ENCODE data around the gene SPTBN1. TPM values are rescaled to one million over a fixed set of nuclear protein-coding genes. Genes with fewer than 3 reads are reported as not detected.

SPTBN1 gene
- total and polyA plus RNA-seq, 9 of the 15 experiments (the other 6 are each of a cell fraction or from before 2014, with no cell fraction given) = 8.9 to 66.8 (median 31.4) TPM

DNA sequence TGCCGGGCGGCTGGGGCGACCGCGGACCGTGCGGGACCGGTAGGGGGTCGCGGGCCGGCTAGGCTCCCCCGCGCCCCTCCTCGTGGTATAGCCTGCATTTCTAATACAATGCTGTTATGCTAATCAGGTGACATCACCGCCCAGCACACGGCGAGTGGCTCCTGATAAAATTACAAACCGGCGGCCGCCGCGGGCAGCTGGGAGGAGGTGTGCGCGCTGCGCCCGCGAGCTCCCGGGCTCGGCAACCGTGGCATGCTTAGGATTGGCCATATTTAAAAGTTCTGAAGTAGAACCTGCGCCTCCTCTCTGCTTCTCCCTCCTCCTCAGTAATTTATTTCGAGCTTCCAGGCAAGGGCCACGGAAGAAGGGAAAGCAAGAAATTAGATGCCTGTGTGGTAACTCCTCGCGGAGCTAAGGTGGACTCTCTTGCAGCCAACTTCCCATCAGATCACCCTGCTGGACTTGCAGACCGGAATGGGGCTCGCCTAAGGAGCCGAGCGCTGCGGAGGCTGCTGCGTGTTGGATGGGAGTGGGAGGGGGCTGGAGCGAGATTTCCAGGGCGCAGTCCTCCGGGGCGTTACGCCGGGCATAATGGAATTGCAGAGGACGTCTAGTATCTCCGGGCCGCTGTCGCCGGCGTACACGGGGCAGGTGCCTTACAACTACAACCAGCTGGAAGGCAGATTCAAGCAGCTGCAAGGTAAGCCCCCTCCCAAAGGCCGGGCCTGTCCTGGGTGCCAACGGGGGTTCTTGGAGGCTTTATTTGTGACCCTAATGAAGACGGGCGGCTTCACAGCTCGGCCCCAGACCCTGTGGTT, 102.3 kb downstream of the SPTBN1 start (continued):
- TF ChIP-seq ARID4B (CRISPR knock-in tag; IDR thresholded peaks at IDR 0.05) (peak; percentile 54; the same call in 1 of the 2 replicates), TAF9B (IDR thresholded peaks at IDR 0.05; ENCODE audit: partially characterized antibody) (peak; percentile 36), NCOA1 (IDR thresholded peaks at IDR 0.05; ENCODE audit: low read depth) (0 out of 2 replicates have a peak, but pooled peaks have one; percentile 15), CHD2 (IDR thresholded peaks at IDR 0.05; ENCODE audit: low read depth, low read length) (no peak), GABPA (tag; conservative IDR thresholded peaks at IDR 0.05; ENCODE audit: low read depth) (no peak; the same call in 1 of the 2 replicates), SRSF1 (IDR thresholded peaks at IDR 0.05; ENCODE audit: low read depth, low read length) (no peak), RBM17 (IDR thresholded peaks at IDR 0.05; ENCODE audit: borderline replicate concordance, low read depth, low read length) (no peak), CREM (IDR thresholded peaks at IDR 0.05; ENCODE audit: low read depth) (peak; percentile 73), ZNF444 (CRISPR knock-in tag; IDR thresholded peaks at IDR 0.05) (no peak), PHTF2 (CRISPR knock-in tag; IDR thresholded peaks at IDR 0.05) (no peak), PKNOX1 (IDR thresholded peaks at IDR 0.05) (no peak)
- TF ChIP-seq, protein P1, sequence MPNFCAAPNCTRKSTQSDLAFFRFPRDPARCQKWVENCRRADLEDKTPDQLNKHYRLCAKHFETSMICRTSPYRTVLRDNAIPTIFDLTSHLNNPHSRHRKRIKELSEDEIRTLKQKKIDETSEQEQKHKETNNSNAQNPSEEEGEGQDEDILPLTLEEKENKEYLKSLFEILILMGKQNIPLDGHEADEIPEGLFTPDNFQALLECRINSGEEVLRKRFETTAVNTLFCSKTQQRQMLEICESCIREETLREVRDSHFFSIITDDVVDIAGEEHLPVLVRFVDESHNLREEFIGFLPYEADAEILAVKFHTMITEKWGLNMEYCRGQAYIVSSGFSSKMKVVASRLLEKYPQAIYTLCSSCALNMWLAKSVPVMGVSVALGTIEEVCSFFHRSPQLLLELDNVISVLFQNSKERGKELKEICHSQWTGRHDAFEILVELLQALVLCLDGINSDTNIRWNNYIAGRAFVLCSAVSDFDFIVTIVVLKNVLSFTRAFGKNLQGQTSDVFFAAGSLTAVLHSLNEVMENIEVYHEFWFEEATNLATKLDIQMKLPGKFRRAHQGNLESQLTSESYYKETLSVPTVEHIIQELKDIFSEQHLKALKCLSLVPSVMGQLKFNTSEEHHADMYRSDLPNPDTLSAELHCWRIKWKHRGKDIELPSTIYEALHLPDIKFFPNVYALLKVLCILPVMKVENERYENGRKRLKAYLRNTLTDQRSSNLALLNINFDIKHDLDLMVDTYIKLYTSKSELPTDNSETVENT (CRISPR knock-in tag; IDR thresholded peaks at IDR 0.05) = no peak
- TF ChIP-seq, protein P2, sequence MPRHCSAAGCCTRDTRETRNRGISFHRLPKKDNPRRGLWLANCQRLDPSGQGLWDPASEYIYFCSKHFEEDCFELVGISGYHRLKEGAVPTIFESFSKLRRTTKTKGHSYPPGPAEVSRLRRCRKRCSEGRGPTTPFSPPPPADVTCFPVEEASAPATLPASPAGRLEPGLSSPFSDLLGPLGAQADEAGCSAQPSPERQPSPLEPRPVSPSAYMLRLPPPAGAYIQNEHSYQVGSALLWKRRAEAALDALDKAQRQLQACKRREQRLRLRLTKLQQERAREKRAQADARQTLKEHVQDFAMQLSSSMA (CRISPR knock-in tag; IDR thresholded peaks at IDR 0.05) = no peak

All from K562 (cell line).